ENCODE results near the gene MMP3. TPM values are rescaled to one million over a fixed set of nuclear protein-coding genes. Genes with fewer than 3 reads are reported as not detected.

Gene MMP3
- total RNA-seq, 4 donors from 2014 or later = 0.48 to 4.8 (median 1.1) TPM

- Histone ChIP-seq H3K27ac (no peak overlapping the region), H3K9me3 (no peaks in the 10 kb centered on the region), H3K36me3 (no peaks in the 10 kb centered on the region), H3K4me1 (peaks cover 2 to 13% (median 6%) of the 10 kb centered on the region in 4 donors), H3K27me3 (no peaks in the 10 kb centered on the region), H3K4me3 (no peak overlapping the region)
- TF ChIP-seq CTCF (IDR thresholded peaks at IDR 0.05) = no peak
- 39 to 52% methylated on average over 5 to 7 of the region's 7 CpGs for WGBS, 2 donors (ENCODE audit: low coverage in 1 of 2)
- intact Hi-C loops (cut with DNase I; ENCODE audit: low total_unique reads) (no loop called here), in situ Hi-C loops (cut with MboI; ENCODE audit: low pct_ligation_motif_present in 1 of 4, low pct_unique_long_range_greater_than_20kb in 1 of 4, low sequenced_read_pairs in 3 of 4) (no loop called here)
- DNase-seq = peak; percentile 15
These were observed 7.8 kb upstream of the MMP3 start for GRCh38 chr11:102850973-102851745.

GRCh38 chr11:102849311-102849710 is 5.9 kb upstream of the MMP3 start:
- no peak for TF ChIP-seq EP300 (IDR thresholded peaks at IDR 0.05; ENCODE audit: low read depth)
- TF ChIP-seq CTCF (IDR thresholded peaks at IDR 0.05) = no peak
- no peak for TF ChIP-seq POLR2A (IDR thresholded peaks at IDR 0.05)
- no peak for TF ChIP-seq POLR2AphosphoS5 (IDR thresholded peaks at IDR 0.05)
- Histone ChIP-seq H3K4me3 (no peak overlapping the region), H3K4me1 (peaks cover 2 to 13% (median 6%) of the 10 kb centered on the region in 4 donors), H3K36me3 (no peaks in the 10 kb centered on the region), H3K9me3 (no peaks in the 10 kb centered on the region), H3K27me3 (no peaks in the 10 kb centered on the region), H3K27ac (no peak overlapping the region)
- intact Hi-C loops (cut with DNase I; ENCODE audit: low total_unique reads) (no loop called here), in situ Hi-C loops (cut with MboI; ENCODE audit: low pct_ligation_motif_present in 1 of 4, low pct_unique_long_range_greater_than_20kb in 1 of 4, low sequenced_read_pairs in 3 of 4) (no loop called here)
- 43 to 61% methylated on average over 1 of the region's 1 CpG for WGBS, 2 donors (ENCODE audit: low coverage in 1 of 2)
- no peak for DNase-seq

- no peak for TF ChIP-seq POLR2AphosphoS5 (IDR thresholded peaks at IDR 0.05)
- no peak overlapping the region for H3K4me3 ChIP-seq
- in situ Hi-C loops (cut with MboI; ENCODE audit: low pct_ligation_motif_present in 1 of 4, low pct_unique_long_range_greater_than_20kb in 1 of 4, low sequenced_read_pairs in 3 of 4) (no loop called here), intact Hi-C loops (cut with DNase I; ENCODE audit: low total_unique reads) (no loop called here)
- no peak for DNase-seq
- 49 to 56% methylated on average over 3 of the region's 3 CpGs for WGBS, 2 donors (ENCODE audit: low coverage in 1 of 2)
- H3K27ac ChIP-seq = no peak overlapping the region
- no peaks in the 10 kb centered on the region for H3K27me3 ChIP-seq
- H3K9me3 ChIP-seq = no peaks in the 10 kb centered on the region
- peaks cover 2 to 9% (median 4%) of the 10 kb centered on the region in 4 donors for H3K4me1 ChIP-seq
- H3K36me3 ChIP-seq = no peaks in the 10 kb centered on the region
These were observed 2.9 kb upstream of the MMP3 start for GRCh38 chr11:102846292-102846691.

- in situ Hi-C loops (cut with MboI; ENCODE audit: low pct_ligation_motif_present in 1 of 4, low pct_unique_long_range_greater_than_20kb in 1 of 4, low sequenced_read_pairs in 3 of 4) = no loop called here
- Histone ChIP-seq H3K4me3 (no peak overlapping the region), H3K36me3 (no peaks in the 10 kb centered on the region), H3K4me1 (no peaks in the 10 kb centered on the region), H3K27ac (no peak overlapping the region), H3K27me3 (no peaks in the 10 kb centered on the region), H3K9me3 (no peaks in the 10 kb centered on the region)
- DNase-seq = no peak
- WGBS, 2 donors (ENCODE audit: low coverage in 1 of 2) = 23 to 40% methylated on average over 1 of the region's 1 CpG
- intact Hi-C loops (cut with DNase I; ENCODE audit: low total_unique reads) = no loop called here
- TF ChIP-seq POLR2A (IDR thresholded peaks at IDR 0.05) = no peak
- no peak for TF ChIP-seq POLR2AphosphoS5 (IDR thresholded peaks at IDR 0.05)
- TF ChIP-seq CTCF (IDR thresholded peaks at IDR 0.05) = no peak
- no peak for TF ChIP-seq EP300 (IDR thresholded peaks at IDR 0.05; ENCODE audit: low read depth)
These were observed 479 bp downstream of the MMP3 start for GRCh38 chr11:102842930-102843329.

- DNase-seq = no peak
- Histone ChIP-seq H3K27ac (no peak overlapping the region), H3K27me3 (no peaks in the 10 kb centered on the region), H3K4me1 (peaks cover 0 to 7% (median 0%) of the 10 kb centered on the region in 4 donors), H3K36me3 (no peaks in the 10 kb centered on the region), H3K4me3 (no peak overlapping the region), H3K9me3 (no peaks in the 10 kb centered on the region)
- in situ Hi-C loops (cut with MboI; ENCODE audit: low pct_ligation_motif_present in 1 of 4, low pct_unique_long_range_greater_than_20kb in 1 of 4, low sequenced_read_pairs in 3 of 4) (no loop called here), intact Hi-C loops (cut with DNase I; ENCODE audit: low total_unique reads) (no loop called here)
- WGBS, 2 donors (ENCODE audit: low coverage in 1 of 2) = 62 to 69% methylated on average over 5 of the region's 5 CpGs
- no peak for TF ChIP-seq EP300 (IDR thresholded peaks at IDR 0.05; ENCODE audit: low read depth)
- TF ChIP-seq POLR2A (IDR thresholded peaks at IDR 0.05) = no peak
- no peak for TF ChIP-seq POLR2AphosphoS5 (IDR thresholded peaks at IDR 0.05)
- TF ChIP-seq CTCF (IDR thresholded peaks at IDR 0.05) = no peak
These were observed 3.4 kb downstream of the MMP3 start for GRCh38 chr11:102840018-102840417.

Measured in transverse colon (tissue), 4 donors.